HUES6 (cell line): ENCODE measurements around the gene TMEM270.

Experiments
- H3K27ac ChIP-seq: 2 replicates; pipeline ENCODE4 v1.7.0; 2013; ENCODE audit warnings: low read depth, mild to moderate bottlenecking, low read length, inconsistent platforms
- H3K27me3 ChIP-seq: 2 replicates; pipeline ENCODE4 v1.6.1; 2013; ENCODE audit warnings: low read length; ENCODE audit not compliant: control insufficient read depth, insufficient read depth
- H3K36me3 ChIP-seq: 2 replicates; pipeline ENCODE4 v1.6.1; 2013; ENCODE audit warnings: low read length; ENCODE audit not compliant: control insufficient read depth, insufficient read depth
- H3K4me1 ChIP-seq: 2 replicates; pipeline ENCODE4 v1.6.1; 2013; ENCODE audit warnings: low read length; ENCODE audit not compliant: control insufficient read depth, insufficient read depth
- H3K4me3 ChIP-seq: 2 replicates; pipeline ENCODE4 v1.5.1; 2013; ENCODE audit warnings: low read depth, low read length
- H3K9ac ChIP-seq: one replicate; pipeline ENCODE4 v1.6.1; 2013; ENCODE audit warnings: mild to moderate bottlenecking, low read length
- H3K9me3 ChIP-seq: 2 replicates; pipeline ENCODE4 v1.6.1; 2013; ENCODE audit warnings: low read depth, low read length; ENCODE audit not compliant: control insufficient read depth, insufficient read depth

Gene TMEM270

DNA sequence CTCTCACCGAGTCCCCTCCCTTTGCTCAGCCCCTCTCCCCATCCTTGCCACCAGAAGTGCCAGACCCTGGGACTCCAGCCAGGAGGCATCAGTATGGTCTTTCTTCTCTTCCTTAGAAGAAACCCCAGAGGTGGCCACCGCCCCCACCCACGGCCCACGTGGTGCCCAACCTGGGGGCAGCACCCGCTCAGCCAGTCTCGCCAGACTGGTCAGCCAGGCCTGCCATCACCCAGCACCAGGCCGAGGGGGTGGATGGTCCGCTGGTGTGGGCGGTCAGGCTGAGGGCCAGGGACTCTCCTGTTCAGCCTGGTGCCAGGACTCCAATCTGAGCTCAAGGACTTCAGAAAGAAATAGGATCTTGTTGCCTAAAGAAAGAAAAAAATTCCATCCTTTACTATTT, 36.0 kb upstream of the TMEM270 start:
- no peaks in the 10 kb centered on the region for H3K36me3 ChIP-seq
- H3K4me1 ChIP-seq, result peaks cover 35% of the 10 kb centered on the region
- H3K27ac ChIP-seq, result no peak overlapping the region

DNA sequence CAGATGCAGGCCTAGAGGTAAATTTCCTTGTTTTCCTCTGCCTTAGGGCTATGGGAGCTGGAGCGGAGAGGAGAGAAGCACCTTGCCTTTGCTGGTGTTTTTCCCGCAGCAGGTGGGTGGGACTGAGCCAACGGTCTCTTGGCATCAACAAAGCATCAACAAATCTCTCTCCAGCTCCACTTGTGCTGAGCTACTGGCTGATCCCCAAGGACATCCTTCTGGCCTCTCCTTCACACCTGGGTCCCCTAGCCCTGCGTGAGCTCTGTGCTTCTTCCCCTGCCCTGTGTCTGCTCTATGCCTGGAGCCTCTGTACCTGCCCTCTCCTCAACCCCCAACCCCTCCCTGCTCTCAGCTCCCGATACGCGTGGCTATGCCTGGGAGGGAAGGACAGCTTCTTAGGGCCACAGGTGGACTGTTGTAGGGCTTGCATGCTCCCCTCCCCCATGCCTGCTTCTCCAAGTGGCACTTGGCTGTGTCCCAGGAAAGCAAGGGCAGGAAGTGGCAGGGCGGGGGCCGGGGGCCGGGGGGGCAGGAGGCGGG, 33.3 kb upstream of the TMEM270 start:
- Histone ChIP-seq H3K27me3 (no peaks in the 10 kb centered on the region), H3K4me1 (peaks cover 54% of the 10 kb centered on the region), H3K4me3 (no peak overlapping the region), H3K9me3 (no peaks in the 10 kb centered on the region), H3K36me3 (no peaks in the 10 kb centered on the region), H3K9ac (no peak overlapping the region), H3K27ac (no peak overlapping the region)

More for the DNA sequence above, 36.0 kb upstream of the TMEM270 start:
- Histone ChIP-seq H3K9ac (no peak overlapping the region), H3K9me3 (no peaks in the 10 kb centered on the region), H3K27me3 (no peaks in the 10 kb centered on the region), H3K4me3 (no peak overlapping the region)

DNA sequence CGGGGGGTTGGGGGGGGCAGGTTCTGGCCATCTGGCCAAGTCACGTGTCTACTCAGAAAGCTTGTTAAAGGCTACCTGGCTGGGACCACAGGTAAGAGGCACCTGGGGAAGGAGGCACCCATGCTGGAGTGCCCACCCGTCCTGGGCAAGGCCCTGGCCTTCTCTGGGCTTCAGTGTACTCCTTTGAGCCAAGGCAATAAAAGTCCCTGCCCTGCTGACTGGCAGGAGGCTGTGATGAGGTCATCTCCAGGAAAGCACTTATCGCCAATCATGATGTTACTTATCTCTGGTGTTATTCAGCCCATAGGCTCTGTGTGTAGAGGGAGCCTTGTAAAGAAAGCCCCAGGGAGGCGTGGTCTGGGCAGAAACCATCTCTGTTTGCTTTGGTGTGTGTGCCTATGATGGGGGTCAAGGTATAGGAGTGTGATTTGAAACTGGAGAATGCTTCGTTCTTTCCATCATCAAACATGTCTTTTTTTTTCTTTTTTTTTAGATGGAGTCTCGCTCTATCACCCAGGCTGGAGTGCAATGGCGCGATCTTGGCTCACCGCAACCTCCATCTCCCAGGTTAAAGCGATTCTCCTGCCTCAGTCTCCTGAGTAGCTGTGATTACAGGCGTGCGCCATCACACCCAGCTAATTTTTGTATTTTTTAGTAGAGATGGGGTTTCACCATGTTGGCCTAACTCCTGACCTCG, 32.7 kb upstream of the TMEM270 start:
- Histone ChIP-seq H3K27ac (no peak overlapping the region), H3K9ac (no peak overlapping the region), H3K27me3 (no peaks in the 10 kb centered on the region), H3K36me3 (no peaks in the 10 kb centered on the region), H3K9me3 (no peaks in the 10 kb centered on the region), H3K4me1 (peaks cover 54% of the 10 kb centered on the region), H3K4me3 (no peak overlapping the region)

- Histone ChIP-seq H3K4me3 (no peak overlapping the region), H3K36me3 (no peaks in the 10 kb centered on the region), H3K4me1 (peaks cover 60% of the 10 kb centered on the region), H3K27me3 (no peaks in the 10 kb centered on the region), H3K9me3 (no peaks in the 10 kb centered on the region), H3K27ac (no peak overlapping the region), H3K9ac (no peak overlapping the region)
Observed at GRCh38 chr7:73828972-73829371, 32.0 kb upstream of the TMEM270 start.

DNA sequence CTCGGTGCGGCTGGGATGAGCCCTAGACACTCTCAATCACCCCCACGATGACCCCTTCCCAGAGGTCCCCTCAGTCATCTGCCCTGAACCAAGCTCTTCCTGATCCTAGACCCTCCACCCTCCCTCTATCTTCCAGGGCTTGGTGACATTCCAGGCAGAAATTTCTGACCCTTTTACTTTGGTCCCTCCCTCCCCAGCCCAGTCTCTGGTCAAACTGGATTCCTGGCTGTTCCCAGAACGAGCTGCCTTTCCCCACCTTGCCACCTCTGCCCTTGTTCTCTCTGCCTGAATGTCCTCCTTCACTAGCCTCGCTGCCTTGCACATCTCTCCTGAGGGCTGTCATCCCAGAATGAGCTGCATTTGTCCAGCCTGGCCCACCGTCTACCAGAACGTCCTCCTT, 31.5 kb upstream of the TMEM270 start:
- no peaks in the 10 kb centered on the region for H3K27me3 ChIP-seq
- H3K9me3 ChIP-seq, result peaks cover 3% of the 10 kb centered on the region
- H3K4me3 ChIP-seq, result no peak overlapping the region
- H3K9ac ChIP-seq, result no peak overlapping the region
- H3K4me1 ChIP-seq, result peaks cover 60% of the 10 kb centered on the region
- no peaks in the 10 kb centered on the region for H3K36me3 ChIP-seq
- H3K27ac ChIP-seq, result no peak overlapping the region

GRCh38 chr7:73829921-73830680, 30.9 kb upstream of the TMEM270 start:
- Histone ChIP-seq H3K27me3 (no peaks in the 10 kb centered on the region), H3K9ac (peak overlapping the region; percentile 80), H3K4me1 (peaks cover 60% of the 10 kb centered on the region), H3K27ac (peak overlapping the region; percentile 57; the same call in 1 of the 2 replicates), H3K4me3 (peak overlapping the region; percentile 28; the same call in 1 of the 2 replicates), H3K9me3 (peaks cover 7% of the 10 kb centered on the region), H3K36me3 (no peaks in the 10 kb centered on the region)

DNA sequence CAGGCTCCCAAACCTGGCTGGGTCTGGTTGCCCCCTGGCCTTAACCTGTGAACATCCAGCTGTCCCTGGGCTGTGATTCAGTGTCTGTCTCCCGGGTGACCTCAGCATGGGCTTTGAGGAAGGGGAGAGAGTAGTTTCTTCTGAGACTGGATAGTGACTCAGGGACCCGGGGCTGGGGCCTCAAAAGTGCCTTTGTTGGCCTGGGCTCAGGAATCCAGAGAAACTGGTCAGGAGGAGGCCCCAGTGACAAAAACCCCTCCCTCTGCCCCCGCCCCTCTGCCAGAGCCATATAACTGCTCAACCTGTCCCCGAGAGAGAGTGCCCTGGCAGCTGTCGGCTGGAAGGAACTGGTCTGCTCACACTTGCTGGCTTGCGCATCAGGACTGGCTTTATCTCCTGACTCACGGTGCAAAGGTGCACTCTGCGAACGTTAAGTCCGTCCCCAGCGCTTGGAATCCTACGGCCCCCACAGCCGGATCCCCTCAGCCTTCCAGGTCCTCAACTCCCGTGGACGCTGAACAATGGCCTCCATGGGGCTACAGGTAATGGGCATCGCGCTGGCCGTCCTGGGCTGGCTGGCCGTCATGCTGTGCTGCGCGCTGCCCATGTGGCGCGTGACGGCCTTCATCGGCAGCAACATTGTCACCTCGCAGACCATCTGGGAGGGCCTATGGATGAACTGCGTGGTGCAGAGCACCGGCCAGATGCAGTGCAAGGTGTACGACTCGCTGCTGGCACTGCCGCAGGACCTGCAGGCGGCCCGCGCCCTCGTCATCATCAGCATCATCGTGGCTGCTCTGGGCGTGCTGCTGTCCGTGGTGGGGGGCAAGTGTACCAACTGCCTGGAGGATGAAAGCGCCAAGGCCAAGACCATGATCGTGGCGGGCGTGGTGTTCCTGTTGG, 30.0 kb upstream of the TMEM270 start, which contains the start of gene CLDN4:
Gene CLDN4 (plus strand): TSS at position 316 of the 903 bp plus-strand sequence. CDS start 206 bp downstream, at position 522.
- Histone ChIP-seq H3K9me3 (peaks cover 7% of the 10 kb centered on the region), H3K4me3 (peak within 1 kb of the TSS; percentile 49), H3K27me3 (no peaks in the 10 kb centered on the region), H3K36me3 (no peaks in the 10 kb centered on the region), H3K27ac (peak within 1 kb of the TSS; percentile 57; the same call in 1 of the 2 replicates), H3K4me1 (peaks cover 60% of the 10 kb centered on the region), H3K9ac (peak within 1 kb of the TSS; percentile 80)

DNA sequence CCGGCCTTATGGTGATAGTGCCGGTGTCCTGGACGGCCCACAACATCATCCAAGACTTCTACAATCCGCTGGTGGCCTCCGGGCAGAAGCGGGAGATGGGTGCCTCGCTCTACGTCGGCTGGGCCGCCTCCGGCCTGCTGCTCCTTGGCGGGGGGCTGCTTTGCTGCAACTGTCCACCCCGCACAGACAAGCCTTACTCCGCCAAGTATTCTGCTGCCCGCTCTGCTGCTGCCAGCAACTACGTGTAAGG, 29.4 kb upstream of the TMEM270 start:
- Histone ChIP-seq H3K27me3 (no peaks in the 10 kb centered on the region), H3K9me3 (peaks cover 7% of the 10 kb centered on the region), H3K4me1 (peaks cover 60% of the 10 kb centered on the region), H3K4me3 (peak overlapping the region; percentile 49), H3K27ac (peak overlapping the region; percentile 42; the same call in 1 of the 2 replicates), H3K36me3 (no peaks in the 10 kb centered on the region), H3K9ac (peak overlapping the region; percentile 80)

GRCh38 chr7:73831834-73832651, 28.9 kb upstream of the TMEM270 start:
- Histone ChIP-seq H3K4me3 (peak overlapping the region; percentile 49), H3K4me1 (peaks cover 60% of the 10 kb centered on the region), H3K27ac (peak overlapping the region; percentile 42; the same call in 1 of the 2 replicates), H3K27me3 (no peaks in the 10 kb centered on the region), H3K9ac (peak overlapping the region; percentile 80), H3K36me3 (no peaks in the 10 kb centered on the region), H3K9me3 (peaks cover 7% of the 10 kb centered on the region)

DNA sequence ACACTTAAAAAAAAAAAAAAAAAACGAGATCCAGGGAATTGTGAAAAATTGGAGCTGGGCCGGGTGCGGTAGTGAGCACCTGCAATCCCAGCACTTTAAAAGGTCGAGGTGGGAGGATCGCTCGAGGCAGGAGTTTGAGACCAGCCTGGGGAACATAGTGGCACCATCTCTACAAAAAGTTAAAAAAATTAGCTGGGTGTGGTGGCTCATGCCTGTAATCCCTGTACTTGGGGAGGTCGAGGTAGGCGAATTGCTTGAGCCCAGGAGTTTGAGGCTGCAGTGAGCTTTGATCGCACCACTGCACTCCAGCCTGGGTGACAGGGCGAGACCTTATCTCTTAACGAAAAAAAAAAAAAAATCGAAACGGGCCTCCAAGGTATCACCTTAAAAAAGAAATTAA, 28.2 kb upstream of the TMEM270 start:
- Histone ChIP-seq H3K27me3 (no peaks in the 10 kb centered on the region), H3K4me1 (peaks cover 52% of the 10 kb centered on the region), H3K27ac (peak overlapping the region; percentile 27), H3K9me3 (peaks cover 7% of the 10 kb centered on the region), H3K9ac (no peak overlapping the region), H3K36me3 (no peaks in the 10 kb centered on the region), H3K4me3 (no peak overlapping the region)
